GM19395 (cell line): Measurements from ENCODE around the gene GABRB1.

ENCODE experiments used
- ATAC-seq: cut with Tn5 transposase; IDR thresholded peaks from one replicate; pipeline ENCODE4 v1.9.1; 2021; ENCODE audit warnings: mild to moderate bottlenecking, moderate library complexity; ENCODE audit not compliant: unreplicated experiment

Gene GABRB1

DNA sequence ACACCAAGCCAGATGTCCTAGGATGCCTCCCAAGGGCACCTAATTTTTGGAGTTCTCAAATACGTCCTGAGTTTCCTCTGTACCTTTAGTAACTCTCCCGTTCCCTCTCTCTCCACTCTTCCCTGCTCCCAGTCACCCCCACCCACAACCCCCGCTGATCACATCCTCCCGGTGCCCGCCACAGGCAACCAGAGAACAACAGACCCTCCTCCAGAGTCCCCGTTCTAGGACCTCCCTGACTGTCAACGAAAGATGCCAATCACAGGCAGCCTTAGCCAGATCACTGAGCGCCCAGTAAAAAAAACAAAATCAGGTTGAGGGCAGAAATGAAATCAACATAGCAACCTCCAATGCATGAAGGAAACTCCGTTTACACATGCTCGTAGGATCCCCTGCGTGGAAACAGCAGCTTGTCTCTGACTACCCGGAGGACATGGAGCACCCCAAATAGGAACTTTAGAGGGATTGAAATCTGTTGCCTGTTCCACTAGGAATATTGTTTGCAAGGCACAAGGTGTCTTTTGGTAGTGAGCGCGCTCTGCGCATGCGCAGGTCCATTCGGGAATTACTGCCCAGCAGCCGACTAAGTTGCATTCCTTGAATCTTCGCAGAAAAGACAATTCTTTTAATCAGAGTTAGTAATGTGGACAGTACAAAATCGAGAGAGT lies at the start of gene GABRB1:
TSS of gene GABRB1 (plus strand) at position 557 of the 668 bp plus-strand sequence.
- ATAC-seq = no peak

DNA sequence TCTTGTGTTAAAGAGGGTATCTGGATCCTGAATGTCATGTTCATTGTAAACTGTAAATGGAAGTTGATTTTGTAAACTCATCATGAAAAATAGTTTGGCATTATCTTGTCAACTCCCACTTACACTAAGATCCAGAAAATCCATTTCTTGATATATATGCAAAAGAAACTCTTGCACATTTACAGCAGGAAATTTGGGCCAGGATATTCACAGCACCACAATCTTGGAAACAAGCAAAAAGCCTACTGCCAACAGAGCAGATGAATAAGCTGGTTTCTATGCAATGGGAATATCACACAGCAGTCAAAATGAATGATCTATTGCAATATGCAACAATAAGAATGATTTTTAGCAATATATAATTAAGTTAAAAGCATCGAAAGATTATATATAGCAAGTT lies 46.6 kb upstream of the GABRB1 start:
- ATAC-seq = no peak

DNA sequence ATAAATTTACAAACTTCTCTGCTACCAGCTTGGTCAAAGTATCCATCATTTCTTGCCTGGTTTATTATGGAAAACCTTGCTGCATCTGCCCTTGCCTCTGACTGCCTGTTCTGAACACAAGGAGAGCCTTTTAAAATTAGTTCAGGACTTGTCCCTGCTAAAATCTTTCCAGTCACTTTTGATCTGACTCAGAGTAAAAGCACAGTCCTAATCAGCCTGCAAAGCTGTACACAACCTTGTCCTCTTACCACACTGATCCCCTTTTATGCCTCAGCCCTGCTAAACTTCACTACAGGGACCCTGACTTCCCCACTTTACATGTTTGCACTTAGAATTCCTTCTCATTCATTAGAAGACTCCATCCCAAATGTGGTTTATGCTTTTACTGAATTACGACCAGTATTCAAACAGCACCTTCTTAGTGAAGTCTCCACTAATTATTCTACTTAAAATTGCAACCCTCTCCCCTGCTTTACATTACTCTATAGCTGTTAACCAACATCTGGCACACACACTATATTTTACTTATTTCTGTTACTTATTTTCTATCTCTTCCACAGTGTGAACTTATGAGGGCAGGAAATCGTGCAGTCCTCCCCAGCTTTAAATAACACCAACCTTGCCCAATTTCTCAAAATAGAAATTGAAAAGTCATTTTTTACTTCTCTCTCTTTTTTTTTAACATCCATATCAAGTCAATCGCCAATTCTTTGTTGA lies 44.3 kb upstream of the GABRB1 start:
- ATAC-seq = no peak

DNA sequence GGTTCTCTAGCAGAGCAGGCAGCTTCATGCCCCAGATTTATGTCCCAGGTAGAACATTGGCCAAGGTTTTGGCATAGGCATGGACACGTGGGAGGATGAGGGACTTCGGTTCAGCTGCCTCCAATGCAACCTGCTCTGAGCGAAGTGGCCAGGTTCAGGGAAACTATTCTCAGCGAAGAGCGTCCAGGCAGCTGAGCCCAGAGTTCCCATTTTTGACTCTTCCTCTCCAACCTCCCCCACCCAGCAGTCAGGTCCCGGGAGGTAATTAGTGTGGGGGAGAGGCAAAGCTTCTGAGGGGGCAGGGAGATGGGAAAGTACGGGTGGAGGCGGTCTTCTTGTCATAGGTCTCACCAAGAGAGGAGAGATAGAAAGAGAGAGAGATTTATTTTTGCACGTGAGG lies 39.0 kb upstream of the GABRB1 start:
- no peak for ATAC-seq

DNA sequence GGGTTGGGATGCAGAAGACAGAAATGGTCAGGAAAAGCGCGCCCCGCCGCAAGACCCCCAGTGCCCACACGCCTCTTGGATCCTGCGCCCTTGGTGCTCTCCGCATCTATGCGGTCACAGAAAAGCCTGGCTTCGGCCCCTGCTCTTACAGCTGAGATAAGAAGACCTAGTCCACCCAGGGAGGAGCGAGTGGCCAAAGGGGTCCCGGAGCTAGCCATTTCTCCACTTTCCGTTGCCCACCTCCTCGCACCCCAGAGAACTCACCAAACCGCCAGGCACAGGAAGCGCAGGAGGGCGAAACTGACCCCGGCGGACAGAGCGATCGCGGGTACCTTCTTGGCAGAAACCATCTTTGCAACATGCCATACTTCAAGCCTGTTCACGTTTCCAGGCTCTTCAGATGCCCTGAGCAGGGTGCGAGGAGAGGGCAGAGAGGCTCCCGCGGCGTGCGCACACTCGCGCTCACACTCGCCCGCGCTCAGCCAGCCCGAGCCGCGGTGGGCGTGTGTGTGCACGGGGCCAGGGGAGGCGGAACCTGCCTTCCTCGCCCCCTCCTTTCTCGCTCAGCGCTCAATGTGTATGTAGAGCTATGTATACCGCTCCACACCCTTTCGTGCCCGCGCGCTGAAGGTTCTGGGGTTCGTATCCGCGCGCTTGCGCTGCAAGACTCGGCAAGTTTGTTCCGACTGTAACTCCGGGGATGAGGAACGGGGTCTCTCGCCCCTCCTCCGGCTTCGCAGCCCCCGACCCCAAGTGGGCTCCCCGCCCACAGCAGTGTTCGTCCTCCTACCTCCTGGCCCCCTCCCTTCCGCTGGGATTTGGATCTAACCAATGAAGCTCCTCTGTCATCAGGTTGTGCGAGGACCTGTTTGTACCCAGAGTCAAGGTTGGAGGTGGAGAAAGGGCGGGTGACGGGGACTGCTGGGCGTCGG lies 38.0 kb upstream of the GABRB1 start, which contains the start of gene GABRA4:
TSS of gene GABRA4 (minus strand) at position 507 of the 932 bp plus-strand sequence. CDS start at position 350, 157 bp downstream.
- no peak for ATAC-seq

DNA sequence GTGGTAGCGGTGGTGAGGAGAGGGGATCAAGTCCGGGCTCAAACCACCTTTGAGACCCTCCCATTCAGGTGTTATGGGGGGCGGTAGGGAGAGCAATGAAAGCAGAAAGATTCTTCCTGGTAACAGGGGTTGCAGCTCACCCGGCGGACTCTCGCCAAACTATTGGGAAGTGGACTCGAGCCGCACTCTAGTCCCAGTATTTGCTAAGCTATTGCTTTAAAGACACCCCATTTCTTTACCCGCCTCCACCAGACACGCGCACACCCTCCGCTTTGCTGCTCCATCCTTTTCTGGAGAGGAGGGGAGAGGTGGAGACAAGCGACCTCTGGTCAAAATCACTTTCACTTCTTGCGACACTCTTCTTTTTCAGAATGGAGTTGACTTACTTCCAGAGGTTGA lies 37.4 kb upstream of the GABRB1 start:
- ATAC-seq = no peak

DNA sequence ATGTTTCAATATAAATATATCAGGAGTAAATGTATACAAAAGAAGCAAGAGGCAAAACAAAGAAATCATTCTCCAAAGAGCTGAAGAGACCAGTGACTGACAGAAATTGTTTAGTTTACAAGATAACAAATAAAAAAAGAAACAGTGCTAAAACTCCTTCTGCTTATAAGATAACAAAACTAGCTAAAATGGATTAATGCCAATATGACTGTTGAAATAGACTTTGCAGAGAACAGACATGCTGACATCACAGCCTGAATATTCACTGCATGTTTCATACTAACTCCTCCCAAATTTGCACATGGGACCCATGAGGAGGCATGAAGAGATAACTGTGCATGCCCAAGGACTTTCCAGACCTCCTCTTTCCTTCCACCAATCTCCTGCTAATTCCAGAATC lies 31.8 kb upstream of the GABRB1 start:
- no peak for ATAC-seq

DNA sequence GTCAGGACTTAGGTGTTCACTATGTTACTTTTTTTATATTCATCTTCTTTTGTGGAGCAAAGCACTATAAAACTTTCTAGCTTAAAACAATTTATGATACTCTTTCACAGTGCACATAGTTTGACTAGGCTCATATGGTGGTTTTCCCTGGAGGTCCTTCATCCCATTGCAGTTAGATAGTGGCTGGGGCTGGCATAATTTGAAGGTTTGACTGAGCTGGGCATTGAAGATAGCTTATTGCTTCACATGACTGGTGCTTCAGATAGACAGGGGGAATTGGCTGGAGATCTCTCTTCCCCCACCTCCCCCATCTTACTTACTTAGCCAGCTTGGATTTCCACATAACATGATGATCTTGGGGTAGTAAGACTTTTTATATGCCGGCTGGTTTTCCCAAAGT lies 31.0 kb upstream of the GABRB1 start:
- no peak for ATAC-seq

DNA sequence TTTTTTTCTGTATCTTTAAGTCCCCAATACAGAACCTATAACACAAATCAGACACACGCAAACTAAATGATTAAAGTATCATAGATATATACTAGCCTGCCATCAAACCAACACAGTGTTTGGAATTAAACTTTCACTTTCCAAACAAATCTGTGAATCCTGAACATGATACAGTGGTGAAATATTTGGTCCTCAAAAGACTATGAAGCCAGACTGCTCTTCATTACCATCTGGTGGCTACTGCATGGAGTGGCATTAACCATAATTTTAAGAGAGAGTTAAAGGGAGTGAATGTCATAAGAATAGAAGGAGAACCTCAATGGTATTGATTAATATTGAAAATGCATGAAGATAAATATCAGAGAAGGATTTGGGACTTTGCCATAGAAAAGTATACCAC lies 28.8 kb upstream of the GABRB1 start:
- ATAC-seq = no peak

DNA sequence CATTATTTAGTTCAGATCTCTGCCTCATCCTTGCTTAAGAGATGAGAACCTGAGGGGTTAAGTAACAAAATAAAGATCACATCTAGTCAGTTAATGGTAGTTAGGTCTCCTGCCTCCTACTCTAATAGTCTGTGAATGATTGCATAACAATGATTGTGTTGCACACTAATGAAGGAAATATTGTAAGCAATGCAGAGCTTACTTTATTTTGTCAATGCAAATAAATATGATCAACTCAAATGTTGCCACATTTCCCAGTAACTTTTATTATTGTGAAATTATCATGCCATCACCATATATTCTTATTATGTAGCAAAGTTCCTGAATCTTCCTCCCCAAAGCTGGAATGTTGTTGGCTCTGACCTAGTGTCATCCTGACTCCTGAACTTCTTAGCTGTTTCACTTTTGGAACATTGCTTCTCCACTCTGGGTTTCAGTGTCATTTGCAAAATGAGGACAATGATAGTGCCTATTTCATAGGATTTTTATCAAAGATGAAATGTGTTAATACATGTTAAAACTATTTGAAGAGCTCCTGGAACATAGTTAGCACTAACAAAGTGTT lies 20.9 kb upstream of the GABRB1 start:
- peak; percentile 33 for ATAC-seq

DNA sequence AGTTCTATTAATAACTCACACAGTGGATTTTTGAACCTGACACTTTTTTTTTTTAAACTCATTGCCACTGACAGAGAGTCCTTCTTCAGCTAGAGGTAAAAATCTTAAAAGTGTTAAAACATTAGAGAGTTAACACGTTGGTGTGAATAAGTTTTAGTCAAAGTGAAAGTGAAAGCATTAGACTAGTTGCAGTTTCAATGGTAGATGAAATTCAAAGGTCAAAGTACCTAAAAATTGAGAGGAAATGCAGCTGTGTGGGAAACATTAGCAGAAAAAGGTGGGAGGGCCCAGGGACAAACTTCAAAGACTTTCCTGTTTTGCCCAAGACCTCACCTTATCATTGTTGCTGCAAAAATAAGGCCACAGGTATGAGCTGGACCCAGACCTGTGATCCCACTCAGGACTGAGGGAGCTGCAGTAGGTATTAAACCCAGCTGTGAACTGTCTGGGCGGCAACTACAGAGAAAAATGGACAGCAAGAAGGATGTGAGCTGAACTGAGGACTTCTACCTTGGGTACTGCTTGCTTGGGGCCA lies 20.4 kb upstream of the GABRB1 start:
- peak; percentile 95 for ATAC-seq

DNA sequence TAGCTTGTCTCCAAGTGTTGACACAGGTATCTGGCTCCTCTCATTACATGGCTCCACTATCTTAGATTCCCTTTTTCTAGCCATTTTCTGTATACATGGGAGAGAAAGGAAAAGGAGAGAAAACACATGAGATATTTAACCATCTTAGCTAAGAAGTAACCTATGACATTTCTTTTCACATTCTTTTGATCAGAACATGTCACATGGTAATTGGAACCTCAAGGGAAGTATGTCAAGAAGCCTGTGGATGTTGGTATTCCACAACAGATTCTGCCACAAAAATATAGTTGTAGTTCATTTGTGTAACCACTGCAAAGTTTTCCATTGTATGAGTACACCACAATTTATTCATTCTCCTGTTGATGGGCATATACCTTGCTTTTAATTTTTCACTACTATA lies 18.7 kb upstream of the GABRB1 start:
- ATAC-seq = no peak

DNA sequence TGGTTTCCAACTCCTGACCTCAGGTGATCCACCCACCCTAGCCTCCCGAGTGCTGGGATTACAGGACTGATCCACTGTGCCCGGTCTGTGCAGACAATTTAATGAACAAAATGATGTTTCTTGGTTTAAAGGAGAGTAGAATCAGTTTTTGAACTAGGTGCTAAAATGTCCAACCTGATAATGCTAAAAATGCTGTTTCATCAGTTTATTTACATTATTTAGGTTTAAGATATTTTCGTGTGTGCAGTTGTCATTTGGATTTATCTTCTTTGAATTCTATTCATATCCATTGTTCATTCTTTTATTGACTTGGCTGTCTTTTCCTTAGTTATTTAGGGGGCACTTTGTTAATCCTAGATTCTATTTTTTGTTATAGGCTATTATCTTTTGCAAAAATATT lies 18.0 kb upstream of the GABRB1 start:
- no peak for ATAC-seq

DNA sequence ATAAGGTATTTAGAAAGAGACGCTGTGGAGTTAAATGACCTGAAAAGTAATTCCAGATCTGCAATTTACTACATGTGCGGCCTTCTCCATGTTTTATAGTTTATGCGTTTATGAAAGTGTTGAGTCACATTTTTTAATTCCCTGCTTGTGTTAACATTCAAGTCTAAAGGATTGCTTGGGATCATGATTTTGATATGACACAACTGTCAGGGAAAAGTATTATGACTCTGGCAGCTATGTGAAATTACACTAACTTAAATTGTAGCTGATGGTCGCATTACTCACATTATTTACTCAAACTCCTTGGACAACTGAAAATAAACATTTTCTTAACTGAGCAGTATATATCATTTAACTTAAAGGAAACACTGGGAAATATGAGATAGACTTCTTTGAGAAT lies 14.3 kb upstream of the GABRB1 start:
- no peak for ATAC-seq

DNA sequence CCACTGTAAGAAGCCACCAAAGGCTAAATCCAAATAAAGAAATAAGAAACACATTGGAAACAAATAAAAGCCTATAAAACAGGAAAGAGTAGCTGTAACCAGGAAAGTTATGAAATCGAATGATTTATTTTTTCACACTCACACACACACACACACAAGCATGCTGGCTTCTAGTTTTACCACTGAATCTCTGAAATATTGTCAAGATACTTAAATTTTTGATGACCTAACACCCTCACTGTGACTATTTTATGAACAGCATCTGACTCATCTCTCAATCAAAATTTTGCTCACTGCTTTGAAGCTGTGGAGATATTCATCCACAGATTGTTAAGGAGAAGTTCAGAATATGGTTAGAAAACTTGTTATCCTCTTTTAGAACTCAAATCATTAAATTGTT lies 13.9 kb upstream of the GABRB1 start:
- no peak for ATAC-seq

DNA sequence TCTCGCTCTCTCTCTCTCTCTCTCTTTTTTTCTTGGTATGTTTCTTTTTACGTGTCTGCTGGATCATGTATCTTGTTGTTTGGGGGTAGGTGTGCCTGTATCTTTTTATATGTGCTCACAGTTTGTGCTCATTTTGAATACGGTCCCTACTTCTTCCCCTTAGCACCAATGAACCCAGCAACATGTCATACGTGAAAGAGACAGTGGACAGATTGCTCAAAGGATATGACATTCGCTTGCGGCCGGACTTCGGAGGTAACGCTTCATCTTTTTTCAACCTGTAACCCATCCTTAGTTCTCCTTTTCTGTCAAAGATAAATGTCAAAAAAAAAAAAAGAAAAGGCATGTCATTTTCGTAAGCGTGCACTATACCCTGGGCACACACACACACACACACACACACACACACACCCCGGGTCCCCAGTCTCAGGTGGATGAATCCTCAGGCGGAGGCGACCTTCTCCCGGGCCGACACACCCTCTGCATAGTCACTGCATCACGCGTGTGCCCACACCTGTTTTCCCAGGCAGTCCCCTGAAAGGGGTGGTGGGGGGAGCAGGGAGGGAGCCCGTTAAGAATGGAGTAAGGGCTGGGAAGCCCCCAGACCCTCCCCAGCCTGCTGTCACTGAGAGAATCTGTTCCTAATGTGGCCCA lies 511 bp downstream of the GABRB1 start:
- ATAC-seq = no peak

DNA sequence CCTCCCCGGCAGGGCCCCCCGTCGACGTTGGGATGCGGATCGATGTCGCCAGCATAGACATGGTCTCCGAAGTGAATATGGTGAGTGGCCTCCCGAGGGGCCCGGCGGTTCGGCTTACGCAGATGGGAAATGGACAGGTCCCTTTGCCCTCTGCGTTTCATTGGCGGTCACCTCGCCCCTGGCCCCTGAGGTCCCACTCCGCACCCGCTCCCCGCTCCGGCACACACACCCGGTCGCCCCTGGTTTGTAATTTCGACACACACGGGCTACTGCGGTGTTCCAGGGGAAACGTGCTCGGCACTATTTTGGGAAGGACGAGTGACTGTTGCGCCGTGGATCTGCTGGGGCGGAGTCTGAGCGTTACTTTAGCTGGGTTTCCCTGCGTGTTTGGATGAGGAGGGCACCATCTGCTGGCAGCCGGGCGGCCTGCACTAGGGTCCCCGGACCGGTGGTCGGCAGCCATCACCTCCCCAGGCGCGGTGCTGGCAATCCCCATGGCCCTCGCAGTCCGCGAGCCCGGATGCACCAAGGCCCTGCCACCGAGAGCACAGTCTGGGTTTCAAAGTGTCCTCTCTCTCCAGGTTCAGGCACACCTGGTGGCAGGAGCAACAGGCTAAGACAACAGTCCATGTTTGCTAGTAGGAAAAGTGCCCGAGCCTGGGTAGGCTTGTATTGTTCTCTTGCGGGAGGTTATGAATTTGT lies 1.2 kb downstream of the GABRB1 start:
- ATAC-seq = peak; percentile 94

DNA sequence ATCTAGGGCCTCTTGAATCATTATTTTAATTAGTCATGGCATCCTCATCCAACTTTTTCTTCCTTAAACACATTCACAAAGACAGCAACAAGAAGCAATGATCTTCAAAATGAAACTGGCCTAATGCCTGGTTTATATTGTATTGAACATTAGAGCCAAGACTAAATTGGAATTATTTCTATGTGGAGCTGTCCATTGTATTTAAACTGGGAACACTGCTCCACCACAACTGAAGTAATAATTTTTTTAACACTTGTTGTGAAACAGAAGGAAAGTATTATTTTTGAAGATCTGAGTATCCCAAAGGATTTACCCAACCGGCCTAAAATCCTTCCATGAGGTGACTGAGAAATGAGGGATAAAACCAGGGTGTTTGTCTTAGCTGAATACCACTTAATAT lies 6.9 kb downstream of the GABRB1 start:
- ATAC-seq = no peak

DNA sequence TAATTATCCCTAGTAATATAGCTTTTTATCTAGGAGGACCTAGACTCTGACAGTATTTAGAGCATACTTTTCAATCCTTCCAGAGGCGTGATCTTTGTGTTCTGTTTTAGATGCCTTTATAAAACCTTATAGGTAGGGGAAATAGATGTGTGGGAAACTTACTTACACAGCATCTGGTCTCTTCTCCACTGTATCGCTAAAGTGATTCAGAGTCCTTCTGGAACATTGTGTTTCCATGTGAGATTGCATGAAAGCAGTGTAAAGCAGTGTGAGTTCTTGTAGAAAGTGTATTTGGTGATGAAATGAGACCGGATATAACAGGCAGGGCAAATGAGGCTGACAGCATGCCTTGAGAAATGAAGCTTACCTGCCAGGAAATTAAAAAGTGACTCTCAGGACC lies 9.5 kb downstream of the GABRB1 start:
- no peak for ATAC-seq

DNA sequence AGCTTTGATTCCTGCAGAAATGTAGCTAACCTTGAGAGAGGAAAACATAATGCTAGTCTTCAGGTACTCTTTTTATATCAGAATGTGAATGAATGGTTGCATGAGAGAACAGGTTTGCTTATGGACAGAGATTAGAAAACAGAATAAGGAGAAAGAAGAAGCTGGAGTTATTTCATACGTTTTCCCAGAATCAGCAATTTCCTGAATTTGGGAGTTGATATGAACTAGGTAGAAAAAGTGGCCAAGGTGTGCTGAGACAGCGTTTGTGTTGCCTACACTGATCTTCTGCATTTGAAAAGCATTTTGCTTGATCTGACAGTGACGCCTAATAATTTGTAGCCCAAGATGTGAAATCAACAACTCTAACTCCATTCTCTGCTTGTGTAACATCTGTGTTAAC lies 12.5 kb downstream of the GABRB1 start:
- no peak for ATAC-seq
